GM20000 (cell line): Measurements from ENCODE around the gene PRRC1.

Source experiments
- DNase-seq: peaks from one replicate; pipeline ENCODE4 v3.0.0; 2012; ENCODE audit warnings: low spot score
- CTCF ChIP-seq: IDR thresholded peaks from 2 replicates; pipeline ENCODE4 v1.5.1; 2012; ENCODE audit warnings: mild to moderate bottlenecking, control low read depth; ENCODE audit errors: extremely low read depth, missing control alignments

PRRC1 gene

GRCh38 chr5:127595484-127596368 is 78.3 kb downstream of the PRRC1 start:
- no peak for DNase-seq
- TF ChIP-seq CTCF: no peak

GRCh38 chr5:127596501-127596900 is 79.1 kb downstream of the PRRC1 start:
- no peak for DNase-seq
- TF ChIP-seq CTCF: no peak

GRCh38 chr5:127599320-127599719 is 81.9 kb downstream of the PRRC1 start:
- TF ChIP-seq CTCF: no peak
- no peak for DNase-seq

GRCh38 chr5:127599847-127600246 is 82.4 kb downstream of the PRRC1 start:
- no peak for TF ChIP-seq CTCF
- no peak for DNase-seq

- DNase-seq: no peak
- TF ChIP-seq CTCF: no peak
Observed at GRCh38 chr5:127601111-127601510, 83.7 kb downstream of the PRRC1 start.

- no peak for TF ChIP-seq CTCF
- no peak for DNase-seq
Observed at GRCh38 chr5:127601601-127602000, 84.2 kb downstream of the PRRC1 start.

- no peak for TF ChIP-seq CTCF
- DNase-seq: no peak
Observed at GRCh38 chr5:127602481-127602880, 85.0 kb downstream of the PRRC1 start.
